HepG2 (cell line): Measurements from ENCODE around the gene SPAG4. TPM values are rescaled to one million over a fixed set of nuclear protein-coding genes. Genes with fewer than 3 reads are reported as not detected.

ENCODE experiments used
- ARID2 ChIP-seq: sonication (generic); formaldehyde crosslinking; IDR thresholded peaks from 2 replicates; pipeline ENCODE4 v1.8.1; 2022; ENCODE audit warnings: mild to moderate bottlenecking, missing genetic modification reagents, borderline replicate concordance
- CBFB ChIP-seq: sonication (generic); formaldehyde crosslinking; IDR thresholded peaks from 2 replicates; pipeline ENCODE4 v1.4.0; 2020; ENCODE audit warnings: missing genetic modification reagents
- FLYWCH1 ChIP-seq: sonication (generic); formaldehyde crosslinking; IDR thresholded peaks from 2 replicates; pipeline ENCODE4 v1.8.1; 2023; ENCODE audit warnings: mild to moderate bottlenecking, missing genetic modification reagents
- RAD21 ChIP-seq: fragments of 450-650 bp; formaldehyde crosslinking; IDR thresholded peaks from 2 replicates; pipeline ENCODE4 v1.5.0; 2020; ENCODE audit warnings: mild to moderate bottlenecking
- SRF ChIP-seq: IDR thresholded peaks from 2 replicates; pipeline ENCODE4 v1.6.1; 2011; ENCODE audit warnings: mild to moderate bottlenecking, low read depth, low read length, moderate library complexity
- THAP11 ChIP-seq: IDR thresholded peaks from 2 replicates; pipeline ENCODE4 v1.6.1; 2016; ENCODE audit warnings: missing biosample characterization, missing genetic modification reagents
- ZFP41 ChIP-seq: sonication (generic); formaldehyde crosslinking; IDR thresholded peaks from 2 replicates; pipeline ENCODE4 v1.4.0; 2020; ENCODE audit warnings: mild to moderate bottlenecking, missing genetic modification reagents, borderline replicate concordance
- ZNF550 ChIP-seq: sonication (generic); formaldehyde crosslinking; IDR thresholded peaks from 2 replicates; pipeline ENCODE4 v1.4.0; 2020; ENCODE audit warnings: mild to moderate bottlenecking, missing genetic modification reagents, borderline replicate concordance
- ZSCAN20 ChIP-seq: sonication (generic); formaldehyde crosslinking; IDR thresholded peaks from 2 replicates; pipeline ENCODE4 v1.4.0; 2020; ENCODE audit warnings: missing genetic modification reagents, mild to moderate bottlenecking, borderline replicate concordance
- polyA plus RNA-seq, 8 experiments: library from polyadenylated mRNA; depleted of rRNA in 3 of 8; stranded (reverse) in 7 of 8; unstranded in 1 of 8; fragments of >200 nt; fragmentation: Illumina TruSeq in 4 of 8; extraction: Trizol in 4 of 8; gene quantifications; 2 replicates each; pipeline versions ENCODE4 v1.2.1 to v1.2.3, GENCODE V29; 2011 to 2016; ENCODE audit warnings: low read depth in 4 of 8, missing spikeins in 1 of 8, mixed read lengths in 1 of 8; ENCODE audit not compliant: insufficient read depth in 1 of 8
- total RNA-seq, 5 experiments: library from RNA; depleted of rRNA; stranded (reverse); fragments of >200 nt; fragmentation: Illumina TruSeq; extraction: Trizol; gene quantifications; 2 replicates each; pipeline ENCODE4 v1.2.3, GENCODE V29; 2016; ENCODE audit warnings: low read depth in 1 of 5
- TF ChIP-seq, protein P1 (sequence below): sonication (generic); formaldehyde crosslinking; IDR thresholded peaks from 2 replicates; pipeline ENCODE4 v1.4.0; 2020; ENCODE audit warnings: missing genetic modification reagents
- TF ChIP-seq, protein P2 (sequence below): sonication (generic); formaldehyde crosslinking; IDR thresholded peaks from 2 replicates; pipeline ENCODE4 v1.5.1; 2020; ENCODE audit warnings: mild to moderate bottlenecking, missing genetic modification reagents, moderate library complexity

Gene SPAG4
- total and polyA plus RNA-seq, 2 of the 13 experiments (the other 11 are each of a cell fraction or from before 2014, with no cell fraction given) = 5.8 to 137 TPM

DNA sequence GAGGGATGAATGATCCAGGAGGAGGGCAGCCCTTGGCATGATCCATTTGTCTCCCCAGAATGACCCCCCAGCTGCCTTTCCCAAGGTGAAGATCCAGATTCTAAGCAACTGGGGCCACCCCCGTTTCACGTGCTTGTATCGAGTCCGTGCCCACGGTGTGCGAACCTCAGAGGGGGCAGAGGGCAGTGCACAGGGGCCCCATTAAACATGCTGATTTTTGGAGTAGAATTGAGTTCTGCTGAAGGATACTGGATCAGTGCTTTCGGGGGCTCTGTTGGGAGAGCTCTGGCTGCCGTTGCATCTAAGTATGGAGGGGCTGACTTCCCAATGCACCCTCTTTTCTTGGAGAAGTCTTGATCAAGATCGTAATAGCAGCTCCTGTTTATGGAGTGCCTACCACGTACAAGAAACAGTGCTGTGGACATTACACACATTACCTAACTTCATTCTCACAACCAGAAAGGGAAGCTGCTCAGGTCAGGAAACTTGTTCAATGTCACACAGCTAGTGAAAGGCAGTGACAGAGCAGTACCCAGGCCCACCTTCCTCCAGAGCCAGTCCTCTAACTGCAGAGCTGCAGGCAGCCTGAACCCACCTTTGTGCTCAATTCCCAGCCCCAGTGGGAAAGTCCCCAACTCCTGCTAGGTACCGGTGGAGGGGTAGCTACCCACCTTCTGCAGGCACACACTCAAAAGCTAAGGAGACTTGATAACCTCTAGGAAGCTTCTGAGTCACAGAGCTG lies 5.4 kb downstream of the SPAG4 start (continued):
- TF ChIP-seq ZNF550 (CRISPR knock-in tag) = peak; percentile 17; the same call in 1 of the 2 replicates
- TF ChIP-seq THAP11 (CRISPR knock-in tag) = no peak
- no peak for TF ChIP-seq CBFB (CRISPR knock-in tag)
- TF ChIP-seq SRF = no peak
- no peak for TF ChIP-seq ZFP41 (CRISPR knock-in tag)
- no peak for TF ChIP-seq RAD21 (CRISPR knock-in tag)
- TF ChIP-seq ZSCAN20 = no peak
- TF ChIP-seq FLYWCH1 (CRISPR knock-in tag) = 0 out of 2 replicates have a peak, but pooled peaks have one; percentile 62
- TF ChIP-seq, protein P1, sequence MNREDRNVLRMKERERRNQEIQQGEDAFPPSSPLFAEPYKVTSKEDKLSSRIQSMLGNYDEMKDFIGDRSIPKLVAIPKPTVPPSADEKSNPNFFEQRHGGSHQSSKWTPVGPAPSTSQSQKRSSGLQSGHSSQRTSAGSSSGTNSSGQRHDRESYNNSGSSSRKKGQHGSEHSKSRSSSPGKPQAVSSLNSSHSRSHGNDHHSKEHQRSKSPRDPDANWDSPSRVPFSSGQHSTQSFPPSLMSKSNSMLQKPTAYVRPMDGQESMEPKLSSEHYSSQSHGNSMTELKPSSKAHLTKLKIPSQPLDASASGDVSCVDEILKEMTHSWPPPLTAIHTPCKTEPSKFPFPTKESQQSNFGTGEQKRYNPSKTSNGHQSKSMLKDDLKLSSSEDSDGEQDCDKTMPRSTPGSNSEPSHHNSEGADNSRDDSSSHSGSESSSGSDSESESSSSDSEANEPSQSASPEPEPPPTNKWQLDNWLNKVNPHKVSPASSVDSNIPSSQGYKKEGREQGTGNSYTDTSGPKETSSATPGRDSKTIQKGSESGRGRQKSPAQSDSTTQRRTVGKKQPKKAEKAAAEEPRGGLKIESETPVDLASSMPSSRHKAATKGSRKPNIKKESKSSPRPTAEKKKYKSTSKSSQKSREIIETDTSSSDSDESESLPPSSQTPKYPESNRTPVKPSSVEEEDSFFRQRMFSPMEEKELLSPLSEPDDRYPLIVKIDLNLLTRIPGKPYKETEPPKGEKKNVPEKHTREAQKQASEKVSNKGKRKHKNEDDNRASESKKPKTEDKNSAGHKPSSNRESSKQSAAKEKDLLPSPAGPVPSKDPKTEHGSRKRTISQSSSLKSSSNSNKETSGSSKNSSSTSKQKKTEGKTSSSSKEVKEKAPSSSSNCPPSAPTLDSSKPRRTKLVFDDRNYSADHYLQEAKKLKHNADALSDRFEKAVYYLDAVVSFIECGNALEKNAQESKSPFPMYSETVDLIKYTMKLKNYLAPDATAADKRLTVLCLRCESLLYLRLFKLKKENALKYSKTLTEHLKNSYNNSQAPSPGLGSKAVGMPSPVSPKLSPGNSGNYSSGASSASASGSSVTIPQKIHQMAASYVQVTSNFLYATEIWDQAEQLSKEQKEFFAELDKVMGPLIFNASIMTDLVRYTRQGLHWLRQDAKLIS = no peak
- TF ChIP-seq ARID2 (CRISPR knock-in tag) = no peak
- TF ChIP-seq, protein P2, sequence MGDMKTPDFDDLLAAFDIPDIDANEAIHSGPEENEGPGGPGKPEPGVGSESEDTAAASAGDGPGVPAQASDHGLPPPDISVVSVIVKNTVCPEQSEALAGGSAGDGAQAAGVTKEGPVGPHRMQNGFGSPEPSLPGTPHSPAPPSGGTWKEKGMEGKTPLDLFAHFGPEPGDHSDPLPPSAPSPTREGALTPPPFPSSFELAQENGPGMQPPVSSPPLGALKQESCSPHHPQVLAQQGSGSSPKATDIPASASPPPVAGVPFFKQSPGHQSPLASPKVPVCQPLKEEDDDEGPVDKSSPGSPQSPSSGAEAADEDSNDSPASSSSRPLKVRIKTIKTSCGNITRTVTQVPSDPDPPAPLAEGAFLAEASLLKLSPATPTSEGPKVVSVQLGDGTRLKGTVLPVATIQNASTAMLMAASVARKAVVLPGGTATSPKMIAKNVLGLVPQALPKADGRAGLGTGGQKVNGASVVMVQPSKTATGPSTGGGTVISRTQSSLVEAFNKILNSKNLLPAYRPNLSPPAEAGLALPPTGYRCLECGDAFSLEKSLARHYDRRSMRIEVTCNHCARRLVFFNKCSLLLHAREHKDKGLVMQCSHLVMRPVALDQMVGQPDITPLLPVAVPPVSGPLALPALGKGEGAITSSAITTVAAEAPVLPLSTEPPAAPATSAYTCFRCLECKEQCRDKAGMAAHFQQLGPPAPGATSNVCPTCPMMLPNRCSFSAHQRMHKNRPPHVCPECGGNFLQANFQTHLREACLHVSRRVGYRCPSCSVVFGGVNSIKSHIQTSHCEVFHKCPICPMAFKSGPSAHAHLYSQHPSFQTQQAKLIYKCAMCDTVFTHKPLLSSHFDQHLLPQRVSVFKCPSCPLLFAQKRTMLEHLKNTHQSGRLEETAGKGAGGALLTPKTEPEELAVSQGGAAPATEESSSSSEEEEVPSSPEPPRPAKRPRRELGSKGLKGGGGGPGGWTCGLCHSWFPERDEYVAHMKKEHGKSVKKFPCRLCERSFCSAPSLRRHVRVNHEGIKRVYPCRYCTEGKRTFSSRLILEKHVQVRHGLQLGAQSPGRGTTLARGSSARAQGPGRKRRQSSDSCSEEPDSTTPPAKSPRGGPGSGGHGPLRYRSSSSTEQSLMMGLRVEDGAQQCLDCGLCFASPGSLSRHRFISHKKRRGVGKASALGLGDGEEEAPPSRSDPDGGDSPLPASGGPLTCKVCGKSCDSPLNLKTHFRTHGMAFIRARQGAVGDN (CRISPR knock-in tag) = no peak
- TF ChIP-seq, all 625 proteins: peak for 10
